Adrenal gland (tissue), 12 donors: Measurements from ENCODE around the gene RBM8A. TPM values are rescaled to one million over a fixed set of nuclear protein-coding genes. Genes with fewer than 3 reads are reported as not detected.

ENCODE experiments used
- DNase-seq, 7 donors: peaks; one replicate each; pipeline ENCODE4 v3.0.0-alpha.2; 2019 to 2020
- H3K27ac ChIP-seq, 5 donors: fragments of 200-600 bp; sonication (generic) in 4 of 5; 1 replicate in 3 of 5; 2 replicates in 2 of 5; pipeline versions ENCODE4 v1.5.1 to v1.8.0; 2016 to 2020; ENCODE audit warnings: mild to moderate bottlenecking in 1 of 5
- H3K27me3 ChIP-seq: fragments of 200-600 bp; 2 replicates; pipeline ENCODE4 v1.8.0; 2021
- H3K36me3 ChIP-seq, 2 donors: fragments of 200-600 bp; replicated peaks in 1 of 2; 1 replicate in 1 of 2; 2 replicates in 1 of 2; pipeline versions ENCODE4 v1.5.1 to v1.8.0; 2018 to 2022
- H3K4me1 ChIP-seq, 2 donors: fragments of 200-600 bp; replicated peaks in 1 of 2; 1 replicate in 1 of 2; 2 replicates in 1 of 2; pipeline versions ENCODE4 v1.5.1 to v1.8.0; 2018 to 2021
- H3K4me3 ChIP-seq, 4 donors: fragments of 200-600 bp; sonication (generic) in 3 of 4; one replicate each; pipeline ENCODE4 v1.5.1; 2016 to 2018
- H3K9me3 ChIP-seq, 3 donors: fragments of 200-600 bp; sonication (generic) in 1 of 3; replicated peaks in 1 of 3; 1 replicate in 2 of 3; 2 replicates in 1 of 3; pipeline versions ENCODE4 v1.5.1 to v1.8.0; 2016 to 2021
- CTCF ChIP-seq, 6 experiments: fragments of 450-650 bp in 4 of 6; fragments of 200-600 bp in 2 of 6; sonication (generic) in 1 of 6; IDR thresholded peaks; 1 replicate in 5 of 6; 2 replicates in 1 of 6; pipeline versions ENCODE4 v1.5.1 to v1.8.0; 2016 to 2021; ENCODE audit warnings: antibody characterized with exemption in 6 of 6, mild to moderate bottlenecking in 2 of 6, moderate library complexity in 1 of 6
- POLR2A ChIP-seq, 2 donors: fragments of 450-650 bp; IDR thresholded peaks; one replicate each; pipeline ENCODE4 v1.6.1; 2017; ENCODE audit warnings: antibody characterized with exemption in 2 of 2, mild to moderate bottlenecking in 2 of 2, moderate library complexity in 1 of 2
- WGBS, 4 donors: extraction: QIAGEN DNeasy Blood & Tissue Kit in 2 of 4; methylation state at CpG; one replicate each; pipeline versions ENCODE4 v1.1.5 to v1.1.7; 2013 to 2017; 5-methylcytosine and 5-hydroxymethylcytosine counted together
- intact Hi-C, 2 donors: fragments of 100-400 bp; cut with DNase I; formaldehyde crosslinking; loops; one replicate each; pipeline versions ENCODE4 v1.14.1 to v1.15.0; 2022 to 2023
- polyA plus RNA-seq, 3 donors: library from polyadenylated mRNA; stranded (reverse); fragments of 200-250 nt in 2 of 3; fragments of 350-450 nt in 1 of 3; fragmentation: Illumina TruSeq in 1 of 3; extraction: RNeasy Lipid Tissue Mini Kit (QIAGEN cat#74804) in 1 of 3; gene quantifications; one replicate each; pipeline ENCODE4 v1.2.3, GENCODE V29; 2013 to 2014
- total RNA-seq, 9 donors: library from RNA; depleted of rRNA in 4 of 9; stranded (reverse); fragments of >200 nt in 4 of 9; fragments of 120-200 nt in 1 of 9; fragmentation: NEBNext Ultra II Directional in 1 of 9; extraction: Animal tissue kit (Norgen Biotek cat#: 25700) in 1 of 9; gene quantifications; one replicate each; pipeline versions ENCODE4 v1.1.0 to v1.2.4, GENCODE V29; 2013 to 2023
- donor health status: healthy with polysubstance abuse.
- donor health status: Bipolar disorder and iron deficiency.
- donor health status: DM: yes; HTN: yes; CAD: no.
- donor health status: DM: no; HTN: no; CAD: no.
- donor health status: DM: no; HTN: no; CAD: no.
- donor health status: DM: yes; HTN: yes; CAD: no.

RBM8A gene
- total and polyA plus RNA-seq, 12 donors: 61.5 to 223 (median 111) TPM

- DNase-seq: no peak
- 70 to 81% (median 75%) methylated on average over 5 of the region's 5 CpGs for WGBS, 4 donors
- intact Hi-C loops: no loop called here
- Histone ChIP-seq H3K4me1 (peaks cover 0 to 1% of the 10 kb centered on the region in 2 donors), H3K27ac (no peak overlapping the region), H3K4me3 (no peak overlapping the region), H3K27me3 (no peaks in the 10 kb centered on the region), H3K36me3 (no peaks in the 10 kb centered on the region), H3K9me3 (no peaks in the 10 kb centered on the region)
- no peak for TF ChIP-seq CTCF (IDR thresholded peaks at IDR 0.05)
- TF ChIP-seq POLR2A (IDR thresholded peaks at IDR 0.05): no peak
Observed at GRCh38 chr1:145879775-145880174, 47.5 kb downstream of the RBM8A start.

GRCh38 chr1:145878724-145879123 lies 48.6 kb downstream of the RBM8A start:
- TF ChIP-seq POLR2A (IDR thresholded peaks at IDR 0.05): no peak
- no peak for TF ChIP-seq CTCF (IDR thresholded peaks at IDR 0.05)
- 79 to 92% (median 85%) methylated on average over 2 of the region's 2 CpGs for WGBS, 4 donors
- no peaks in the 10 kb centered on the region for H3K4me1 ChIP-seq
- DNase-seq: no peak
- no peak overlapping the region for H3K4me3 ChIP-seq
- H3K27ac ChIP-seq: no peak overlapping the region
- H3K36me3 ChIP-seq: no peaks in the 10 kb centered on the region
- H3K27me3 ChIP-seq: no peaks in the 10 kb centered on the region
- no peaks in the 10 kb centered on the region for H3K9me3 ChIP-seq
- intact Hi-C loops: no loop called here

- no peak for DNase-seq
- no peak for TF ChIP-seq POLR2A (IDR thresholded peaks at IDR 0.05)
- TF ChIP-seq CTCF (IDR thresholded peaks at IDR 0.05): no peak
- Histone ChIP-seq H3K36me3 (no peaks in the 10 kb centered on the region), H3K27ac (no peak overlapping the region), H3K4me1 (no peaks in the 10 kb centered on the region), H3K27me3 (no peaks in the 10 kb centered on the region), H3K4me3 (no peak overlapping the region), H3K9me3 (no peaks in the 10 kb centered on the region)
- intact Hi-C loops: no loop called here
- WGBS, 4 donors: 72 to 85% (median 81%) methylated on average over 5 to 7 of the region's 7 CpGs
Observed at GRCh38 chr1:145877923-145878486, 49.3 kb downstream of the RBM8A start.

- DNase-seq: no peak
- 88 to 93% (median 92%) methylated on average over 8 to 12 of the region's 12 CpGs for WGBS, 4 donors
Observed at GRCh38 chr1:145874646-145875045, 52.6 kb downstream of the RBM8A start.

More at GRCh38 chr1:145874646-145875045, 52.6 kb downstream of the RBM8A start:
- TF ChIP-seq POLR2A (IDR thresholded peaks at IDR 0.05): no peak
- intact Hi-C loops: no loop called here
- H3K27ac ChIP-seq: no peak overlapping the region
- H3K4me3 ChIP-seq: no peak overlapping the region
- no peaks in the 10 kb centered on the region for H3K27me3 ChIP-seq
- H3K36me3 ChIP-seq: no peaks in the 10 kb centered on the region
- no peaks in the 10 kb centered on the region for H3K9me3 ChIP-seq
- H3K4me1 ChIP-seq: peaks cover 0 to 6% of the 10 kb centered on the region in 2 donors
